Activated T-cell treated with anti-CD3 and anti-CD28 coated beads, Interleukin-2, amount 50 U/mL, for 48 hours (primary cell): Measurements from ENCODE around the gene FSTL1.

Source experiments
- DNase-seq, 2 experiments: peaks; one replicate each; pipeline ENCODE4 v3.0.0-alpha.2; 2020

The FSTL1 gene

GRCh38 chr3:120348991-120349854, 101.6 kb downstream of the FSTL1 start, which contains the start of gene LRRC58:
TSS of gene LRRC58 (minus strand) at chr3:120349354. CDS start at chr3:120349243, 111 bp downstream.
- DNase-seq, result peak; percentile 89 to 92

GRCh38 chr3:120348065-120348990, 102.5 kb downstream of the FSTL1 start:
- DNase-seq, result peak in 1 of 2 experiments; percentile 66

GRCh38 chr3:120344349-120344748, 106.4 kb downstream of the FSTL1 start:
- DNase-seq, result no peak
